IgD-negative memory B cell (primary cell): ENCODE data around the gene DVL2. TPM values are rescaled to one million over a fixed set of nuclear protein-coding genes. Genes with fewer than 3 reads are reported as not detected.
A peak's percentile ranks its signal among the peaks of the same experiment; 100 is the strongest.

Experiments
- H3K27ac Mint-ChIP-seq, 3 donors: one replicate each; pipeline ENCODE4 v1.8.0; 2020 to 2022; ENCODE audit warnings: mild to moderate bottlenecking in 3 of 3, mixed read lengths in 3 of 3, moderate library complexity in 1 of 3
- H3K27me3 Mint-ChIP-seq: one replicate; pipeline ENCODE4 v1.8.0; 2021; ENCODE audit warnings: mixed read lengths
- H3K36me3 Mint-ChIP-seq: one replicate; pipeline ENCODE4 v1.8.0; 2020; ENCODE audit warnings: mild to moderate bottlenecking, mixed read lengths
- H3K4me1 Mint-ChIP-seq, 3 donors: one replicate each; pipeline ENCODE4 v1.8.0; 2020 to 2022; ENCODE audit warnings: mixed read lengths in 3 of 3, mild to moderate bottlenecking in 1 of 3
- H3K4me3 Mint-ChIP-seq, 4 donors: one replicate each; pipeline ENCODE4 v1.8.0; 2020 to 2022; ENCODE audit warnings: mild to moderate bottlenecking in 4 of 4, mixed read lengths in 4 of 4, moderate library complexity in 3 of 4
- H3K9me3 Mint-ChIP-seq, 3 donors: one replicate each; pipeline ENCODE4 v1.8.0; 2020 to 2021; ENCODE audit warnings: mixed read lengths in 3 of 3, mild to moderate bottlenecking in 1 of 3
- polyA plus RNA-seq: library from polyadenylated mRNA; unstranded; fragments of 300-500 nt; fragmentation: Illumina TruSeq; gene quantifications from one replicate; pipeline ENCODE4 v1.2.3, GENCODE V29; 2021

Gene DVL2
- polyA plus RNA-seq, 1 donor from 2014 or later, result 32.3 TPM

GRCh38 chr17:7261379-7262191 is 27.3 kb upstream of the DVL2 start:
- Mint-ChIP-seq H3K36me3 (peaks cover 4% of the 10 kb centered on the region), H3K4me3 (peak overlapping the region; percentile 38 to 92 (median 78)), H3K4me1 (peaks cover 5 to 18% (median 12%) of the 10 kb centered on the region in 3 donors), H3K27ac (peak overlapping the region in 2 of 3 donors; percentile 87 to 88), H3K9me3 (no peaks in the 10 kb centered on the region), H3K27me3 (peaks cover 25% of the 10 kb centered on the region)

GRCh38 chr17:7260651-7261378 is 26.5 kb upstream of the DVL2 start:
- Mint-ChIP-seq H3K4me1 (peaks cover 5 to 18% (median 13%) of the 10 kb centered on the region in 3 donors), H3K27ac (peak overlapping the region in 2 of 3 donors; percentile 18 to 69), H3K9me3 (no peaks in the 10 kb centered on the region), H3K27me3 (peaks cover 25% of the 10 kb centered on the region), H3K4me3 (peak overlapping the region; percentile 57 to 89 (median 78)), H3K36me3 (peaks cover 4% of the 10 kb centered on the region)

- Mint-ChIP-seq H3K36me3 (peaks cover 4% of the 10 kb centered on the region), H3K4me1 (peaks cover 5 to 18% (median 13%) of the 10 kb centered on the region in 3 donors), H3K27ac (peak overlapping the region in 2 of 3 donors; percentile 69 to 71), H3K9me3 (no peaks in the 10 kb centered on the region), H3K27me3 (peaks cover 22% of the 10 kb centered on the region), H3K4me3 (peak overlapping the region in 3 of 4 donors; percentile 22 to 67 (median 57))
Observed at GRCh38 chr17:7260151-7260550, 25.8 kb upstream of the DVL2 start.

GRCh38 chr17:7259555-7259889 is 25.2 kb upstream of the DVL2 start:
- Mint-ChIP-seq H3K9me3 (no peaks in the 10 kb centered on the region), H3K27ac (peak overlapping the region in 1 of 3 donors; percentile 62), H3K36me3 (peaks cover 4% of the 10 kb centered on the region), H3K4me3 (peak overlapping the region in 2 of 4 donors; percentile 60 to 65), H3K27me3 (peaks cover 22% of the 10 kb centered on the region), H3K4me1 (peaks cover 5 to 18% (median 13%) of the 10 kb centered on the region in 3 donors)

- peak overlapping the region in 1 of 3 donors; percentile 62 for H3K27ac Mint-ChIP-seq
- no peaks in the 10 kb centered on the region for H3K9me3 Mint-ChIP-seq
- peak overlapping the region in 2 of 4 donors; percentile 60 to 65 for H3K4me3 Mint-ChIP-seq
- peaks cover 3 to 16% (median 13%) of the 10 kb centered on the region in 3 donors for H3K4me1 Mint-ChIP-seq
- peaks cover 4% of the 10 kb centered on the region for H3K36me3 Mint-ChIP-seq
- H3K27me3 Mint-ChIP-seq, result peaks cover 21% of the 10 kb centered on the region
Observed at GRCh38 chr17:7258731-7259554, 24.6 kb upstream of the DVL2 start.

- H3K27me3 Mint-ChIP-seq, result peaks cover 6% of the 10 kb centered on the region
- peak overlapping the region in 1 of 4 donors; percentile 8 for H3K4me3 Mint-ChIP-seq
- no peaks in the 10 kb centered on the region for H3K9me3 Mint-ChIP-seq
- H3K4me1 Mint-ChIP-seq, result peaks cover 12 to 13% (median 13%) of the 10 kb centered on the region in 3 donors
- peak overlapping the region in 2 of 3 donors; percentile 24 to 81 for H3K27ac Mint-ChIP-seq
- peaks cover 6% of the 10 kb centered on the region for H3K36me3 Mint-ChIP-seq
Observed at GRCh38 chr17:7256766-7257456, 22.6 kb upstream of the DVL2 start.

GRCh38 chr17:7254511-7254910 is 20.2 kb upstream of the DVL2 start:
- Mint-ChIP-seq H3K9me3 (no peaks in the 10 kb centered on the region), H3K27me3 (peaks cover 3% of the 10 kb centered on the region), H3K4me1 (peaks cover 21 to 24% (median 21%) of the 10 kb centered on the region in 3 donors), H3K27ac (no peak overlapping the region), H3K4me3 (peak overlapping the region in 1 of 4 donors; percentile 73), H3K36me3 (peaks cover 5% of the 10 kb centered on the region)

- Mint-ChIP-seq H3K9me3 (no peaks in the 10 kb centered on the region), H3K4me3 (peak overlapping the region; percentile 95 to 99 (median 96)), H3K36me3 (peaks cover 2% of the 10 kb centered on the region), H3K4me1 (peaks cover 27 to 31% (median 29%) of the 10 kb centered on the region in 3 donors), H3K27ac (peak overlapping the region; percentile 99 to 100 (median 99)), H3K27me3 (peaks cover 3% of the 10 kb centered on the region)
Observed at GRCh38 chr17:7253082-7253481, 18.8 kb upstream of the DVL2 start.

GRCh38 chr17:7252176-7253043 is 18.1 kb upstream of the DVL2 start, which contains the start of gene ELP5:
Gene ELP5, plus strand, starts transcription at chr17:7252215. Its CDS starts 336 bp downstream, at chr17:7252551.
- peaks cover 27 to 31% (median 29%) of the 10 kb centered on the region in 3 donors for H3K4me1 Mint-ChIP-seq
- no peaks in the 10 kb centered on the region for H3K9me3 Mint-ChIP-seq
- peaks cover 3% of the 10 kb centered on the region for H3K27me3 Mint-ChIP-seq
- peak within 1 kb of the TSS; percentile 95 to 99 (median 96) for H3K4me3 Mint-ChIP-seq
- peaks cover 2% of the 10 kb centered on the region for H3K36me3 Mint-ChIP-seq
- H3K27ac Mint-ChIP-seq, result peak within 1 kb of the TSS; percentile 99 to 100 (median 99)

GRCh38 chr17:7251661-7252175 is 17.4 kb upstream of the DVL2 start, which contains the start of gene CTDNEP1:
Gene CTDNEP1, minus strand, starts transcription at chr17:7251734. Its CDS starts 438 bp downstream, at chr17:7251296.
- Mint-ChIP-seq H3K36me3 (peaks cover 2% of the 10 kb centered on the region), H3K9me3 (no peaks in the 10 kb centered on the region), H3K27me3 (peaks cover 3% of the 10 kb centered on the region), H3K27ac (peak within 1 kb of the TSS; percentile 99 to 100 (median 99)), H3K4me1 (peaks cover 27 to 31% (median 28%) of the 10 kb centered on the region in 3 donors), H3K4me3 (peak within 1 kb of the TSS; percentile 95 to 99 (median 96))

- peaks cover 3% of the 10 kb centered on the region for H3K27me3 Mint-ChIP-seq
- H3K27ac Mint-ChIP-seq, result peak overlapping the region; percentile 91 to 99 (median 94)
Observed at GRCh38 chr17:7250695-7251627, 16.6 kb upstream of the DVL2 start.

GRCh38 chr17:7249830-7250229 is 15.5 kb upstream of the DVL2 start:
- Mint-ChIP-seq H3K4me1 (peaks cover 31 to 39% (median 33%) of the 10 kb centered on the region in 3 donors), H3K4me3 (peak overlapping the region; percentile 94 to 98 (median 96)), H3K36me3 (peaks cover 2% of the 10 kb centered on the region), H3K9me3 (no peaks in the 10 kb centered on the region), H3K27ac (peak overlapping the region in 2 of 3 donors; percentile 91 to 99), H3K27me3 (peaks cover 3% of the 10 kb centered on the region)

More at GRCh38 chr17:7250695-7251627, 16.6 kb upstream of the DVL2 start:
- Mint-ChIP-seq H3K36me3 (peaks cover 2% of the 10 kb centered on the region), H3K9me3 (no peaks in the 10 kb centered on the region), H3K4me1 (peaks cover 28 to 37% (median 33%) of the 10 kb centered on the region in 3 donors), H3K4me3 (peak overlapping the region; percentile 94 to 99 (median 96))
